ENCODE measurements around the gene RAD51B. TPM values are rescaled to one million over a fixed set of nuclear protein-coding genes. Genes with fewer than 3 reads are reported as not detected.
A peak's percentile ranks its signal among the peaks of the same experiment; 100 is the strongest.

Gene RAD51B
- total RNA-seq, 1 experiment from 2014 or later: 23.3 TPM

DNA sequence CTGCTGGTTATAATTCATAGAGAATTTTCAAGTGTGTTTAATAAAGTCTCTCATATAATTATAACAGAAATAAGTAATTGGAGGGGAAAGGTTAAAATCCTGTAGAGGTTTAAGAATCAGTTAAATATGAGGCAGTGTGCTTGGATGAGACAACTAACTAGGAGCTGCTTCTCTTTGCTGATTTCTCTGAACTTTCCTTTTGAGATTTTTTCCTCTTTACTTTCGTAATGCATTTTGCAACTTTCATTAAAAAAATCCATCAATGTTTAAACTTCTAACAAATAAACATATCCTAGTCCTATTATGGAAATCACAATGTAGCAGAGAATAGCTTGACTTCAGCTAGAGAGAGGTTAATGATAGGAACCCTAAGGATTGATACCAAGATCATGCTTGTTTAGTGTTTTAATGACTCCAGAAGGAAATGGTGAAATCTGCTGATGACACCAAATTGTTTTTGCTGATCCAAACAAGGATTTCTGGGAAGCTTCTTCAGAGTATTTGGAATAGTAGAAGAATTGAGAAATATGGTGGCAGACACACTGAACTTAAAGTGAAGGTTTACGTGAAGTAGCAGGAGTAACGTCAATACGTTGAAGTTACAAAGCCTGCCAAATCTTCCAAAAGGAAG lies 122.6 kb downstream of the RAD51B start:
- H3K27ac ChIP-seq (ENCODE audit: low read depth, low read length, poor library complexity, severe bottlenecking): no peak overlapping the region
- no peak for DNase-seq (ENCODE audit: low spot score)
- no peaks in the 10 kb centered on the region for H3K36me3 ChIP-seq (ENCODE audit: insufficient read depth, low read length, poor library complexity, severe bottlenecking)
- ChIA-PET POLR2A (ENCODE audit: low non-redundant PET) (interaction anchor here (0.5 kb wide), 1 partner anchor 867 kb away, joined by 6 read pairs; no protein-coding TSS in a partner anchor), CTCF (no interaction called here)
- no peak overlapping the region for H3K4me3 ChIP-seq (ENCODE audit: low read depth, low read length, poor library complexity, severe bottlenecking)
- no peaks in the 10 kb centered on the region for H3K9me3 ChIP-seq (ENCODE audit: low read depth, low read length, poor library complexity, severe bottlenecking)
- no peaks in the 10 kb centered on the region for H3K27me3 ChIP-seq (replicated peaks; ENCODE audit: insufficient read depth, low read depth, low read length, poor library complexity)
- no TSS peak for BruUV-seq (replicated peaks)
- intact Hi-C loops (cut with micrococcal nuclease; ENCODE audit: unreplicated experiment): no loop called here
- no peak for TF ChIP-seq EZH2 (IDR thresholded peaks at IDR 0.05; ENCODE audit: borderline replicate concordance, low read depth, low read length, poor library complexity, severe bottlenecking)
- TF ChIP-seq, protein P1, sequence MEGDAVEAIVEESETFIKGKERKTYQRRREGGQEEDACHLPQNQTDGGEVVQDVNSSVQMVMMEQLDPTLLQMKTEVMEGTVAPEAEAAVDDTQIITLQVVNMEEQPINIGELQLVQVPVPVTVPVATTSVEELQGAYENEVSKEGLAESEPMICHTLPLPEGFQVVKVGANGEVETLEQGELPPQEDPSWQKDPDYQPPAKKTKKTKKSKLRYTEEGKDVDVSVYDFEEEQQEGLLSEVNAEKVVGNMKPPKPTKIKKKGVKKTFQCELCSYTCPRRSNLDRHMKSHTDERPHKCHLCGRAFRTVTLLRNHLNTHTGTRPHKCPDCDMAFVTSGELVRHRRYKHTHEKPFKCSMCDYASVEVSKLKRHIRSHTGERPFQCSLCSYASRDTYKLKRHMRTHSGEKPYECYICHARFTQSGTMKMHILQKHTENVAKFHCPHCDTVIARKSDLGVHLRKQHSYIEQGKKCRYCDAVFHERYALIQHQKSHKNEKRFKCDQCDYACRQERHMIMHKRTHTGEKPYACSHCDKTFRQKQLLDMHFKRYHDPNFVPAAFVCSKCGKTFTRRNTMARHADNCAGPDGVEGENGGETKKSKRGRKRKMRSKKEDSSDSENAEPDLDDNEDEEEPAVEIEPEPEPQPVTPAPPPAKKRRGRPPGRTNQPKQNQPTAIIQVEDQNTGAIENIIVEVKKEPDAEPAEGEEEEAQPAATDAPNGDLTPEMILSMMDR (conservative IDR thresholded peaks at IDR 0.05; ENCODE audit: low read depth, low read length): no peak
- H3K4me1 ChIP-seq (ENCODE audit: insufficient read depth, low read length, poor library complexity, severe bottlenecking): peaks cover 8% of the 10 kb centered on the region

DNA sequence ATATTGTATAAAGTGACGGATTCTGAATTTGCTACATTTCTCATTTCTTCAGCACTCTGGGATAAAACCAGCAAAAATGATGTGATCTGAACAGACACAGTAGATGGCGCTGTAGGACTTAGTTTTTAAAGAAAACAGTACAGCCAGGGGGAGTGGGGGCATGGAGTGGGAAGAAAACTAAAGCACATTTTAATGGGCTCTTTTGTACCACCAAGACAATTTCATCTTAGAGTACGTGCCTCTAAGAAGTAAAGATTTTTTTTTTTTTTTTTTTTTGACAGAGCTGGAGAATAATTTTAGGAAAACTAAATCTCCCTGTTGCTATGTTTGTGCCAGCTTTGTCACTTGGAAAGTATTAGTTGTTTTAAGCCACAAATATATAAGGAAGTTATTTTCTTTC lies 124.4 kb downstream of the RAD51B start:
- BruUV-seq (replicated peaks): no TSS peak
- intact Hi-C loops (cut with micrococcal nuclease; ENCODE audit: unreplicated experiment): loop anchor here (2.0 kb wide), 2 partner anchors 305 to 873 kb away; no protein-coding TSS in a partner anchor
- POLR2A ChIA-PET (ENCODE audit: low non-redundant PET): interaction anchor here (0.6 kb wide), 1 partner anchor 869 kb away, joined by 5 read pairs; no protein-coding TSS in a partner anchor

DNA sequence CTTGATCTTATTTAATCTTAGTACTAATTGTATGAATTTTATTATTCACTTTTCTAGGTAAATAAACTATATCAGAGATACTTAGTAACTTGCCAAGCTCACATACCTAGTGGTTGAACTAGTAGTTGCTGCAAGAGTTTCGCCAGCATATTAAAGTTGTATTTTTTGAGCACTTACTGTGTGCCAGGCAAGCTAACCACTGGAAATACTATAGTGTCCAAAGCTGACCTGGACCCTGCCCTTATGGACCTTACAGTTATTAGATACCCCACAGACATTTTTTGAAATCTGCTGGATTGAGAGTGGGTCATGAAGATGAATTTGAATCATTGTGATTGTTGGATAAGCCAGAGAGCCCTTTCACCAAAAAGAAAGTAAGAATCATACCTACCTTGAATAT lies 125.0 kb downstream of the RAD51B start:
- Histone ChIP-seq H3K9me3 (ENCODE audit: low read depth, low read length, poor library complexity, severe bottlenecking) (peaks cover 3% of the 10 kb centered on the region), H3K4me3 (ENCODE audit: low read depth, low read length, poor library complexity, severe bottlenecking) (no peak overlapping the region), H3K4me1 (ENCODE audit: insufficient read depth, low read length, poor library complexity, severe bottlenecking) (no peaks in the 10 kb centered on the region), H3K27ac (ENCODE audit: low read depth, low read length, poor library complexity, severe bottlenecking) (no peak overlapping the region), H3K27me3 (replicated peaks; ENCODE audit: insufficient read depth, low read depth, low read length, poor library complexity) (no peaks in the 10 kb centered on the region), H3K36me3 (ENCODE audit: insufficient read depth, low read length, poor library complexity, severe bottlenecking) (no peaks in the 10 kb centered on the region)
- ChIA-PET POLR2A (ENCODE audit: low non-redundant PET) (interaction anchor here (0.6 kb wide), 1 partner anchor 869 kb away, joined by 5 read pairs; no protein-coding TSS in a partner anchor), CTCF (interaction anchor here (0.6 to 1.2 kb wide), 8 partner anchors 8 to 873 kb away, joined by 3 to 10 read pairs (median 4); no protein-coding TSS in a partner anchor)
- no TSS peak for BruUV-seq (replicated peaks)
- intact Hi-C loops (cut with micrococcal nuclease; ENCODE audit: unreplicated experiment): loop anchor here (2.0 kb wide), 2 partner anchors 304 to 872 kb away; no protein-coding TSS in a partner anchor
- TF ChIP-seq EZH2 (IDR thresholded peaks at IDR 0.05; ENCODE audit: borderline replicate concordance, low read depth, low read length, poor library complexity, severe bottlenecking): no peak
- no peak for DNase-seq (ENCODE audit: low spot score)

More for the DNA sequence above, 124.4 kb downstream of the RAD51B start:
- no peaks in the 10 kb centered on the region for H3K9me3 ChIP-seq (ENCODE audit: low read depth, low read length, poor library complexity, severe bottlenecking)
- no peak for TF ChIP-seq EZH2 (IDR thresholded peaks at IDR 0.05; ENCODE audit: borderline replicate concordance, low read depth, low read length, poor library complexity, severe bottlenecking)
- TF ChIP-seq, protein P1 (conservative IDR thresholded peaks at IDR 0.05; ENCODE audit: low read depth, low read length): peak; percentile 85
- H3K4me3 ChIP-seq (ENCODE audit: low read depth, low read length, poor library complexity, severe bottlenecking): no peak overlapping the region
- CTCF ChIA-PET: interaction anchor here (0.6 to 1.2 kb wide), 8 partner anchors 9 to 873 kb away, joined by 3 to 10 read pairs (median 4); no protein-coding TSS in a partner anchor
- H3K27me3 ChIP-seq (replicated peaks; ENCODE audit: insufficient read depth, low read depth, low read length, poor library complexity): no peaks in the 10 kb centered on the region
- H3K27ac ChIP-seq (ENCODE audit: low read depth, low read length, poor library complexity, severe bottlenecking): no peak overlapping the region
- peak; percentile 86 for DNase-seq (ENCODE audit: low spot score)
- no peaks in the 10 kb centered on the region for H3K36me3 ChIP-seq (ENCODE audit: insufficient read depth, low read length, poor library complexity, severe bottlenecking)
- H3K4me1 ChIP-seq (ENCODE audit: insufficient read depth, low read length, poor library complexity, severe bottlenecking): no peaks in the 10 kb centered on the region

Data from A673 (cell line).